ENCODE measurements around the gene VIPR2. TPM values are rescaled to one million over a fixed set of nuclear protein-coding genes. Genes with fewer than 3 reads are reported as not detected.

The VIPR2 gene
- total RNA-seq, 1 experiment from 2014 or later, result not detected

- Histone ChIP-seq H2AFZ (no peak overlapping the region), H3K4me3 (no peak overlapping the region), H3K9me2 (ENCODE audit: insufficient read depth) (no peaks in the 10 kb centered on the region), H3K79me2 (ENCODE audit: low read depth) (no peaks in the 10 kb centered on the region), H3K27me3 (ENCODE audit: insufficient read depth, low read depth) (peaks cover 98% of the 10 kb centered on the region), H3K4me2 (no peak overlapping the region), H3K9me3 (ENCODE audit: insufficient read depth, low read depth) (no peaks in the 10 kb centered on the region), H4K20me1 (ENCODE audit: insufficient read depth) (no peaks in the 10 kb centered on the region; the same call in 1 of the 2 replicates), H3K4me1 (replicated peaks; ENCODE audit: insufficient read depth) (no peaks in the 10 kb centered on the region), H3K27ac (no peak overlapping the region), H3F3A (ENCODE audit: insufficient read depth, low read depth) (no peaks in the 10 kb centered on the region), H3K36me3 (ENCODE audit: low read depth) (no peaks in the 10 kb centered on the region)
- intact Hi-C loops (cut with micrococcal nuclease; ENCODE audit: unreplicated experiment), result no loop called here
- ChIA-PET CTCF (no interaction called here), POLR2A (ENCODE audit: unreplicated experiment) (no interaction called here)
- TF ChIP-seq EZH2 (IDR thresholded peaks at IDR 0.05; ENCODE audit: low read depth), result no peak
- no peak for TF ChIP-seq CTCF (conservative IDR thresholded peaks at IDR 0.05)
- DNase-seq, result no peak
- no TSS peak for BruUV-seq (replicated peaks)
These were observed 112.3 kb downstream of the VIPR2 start for GRCh38 chr7:159032322-159032721.

DNA sequence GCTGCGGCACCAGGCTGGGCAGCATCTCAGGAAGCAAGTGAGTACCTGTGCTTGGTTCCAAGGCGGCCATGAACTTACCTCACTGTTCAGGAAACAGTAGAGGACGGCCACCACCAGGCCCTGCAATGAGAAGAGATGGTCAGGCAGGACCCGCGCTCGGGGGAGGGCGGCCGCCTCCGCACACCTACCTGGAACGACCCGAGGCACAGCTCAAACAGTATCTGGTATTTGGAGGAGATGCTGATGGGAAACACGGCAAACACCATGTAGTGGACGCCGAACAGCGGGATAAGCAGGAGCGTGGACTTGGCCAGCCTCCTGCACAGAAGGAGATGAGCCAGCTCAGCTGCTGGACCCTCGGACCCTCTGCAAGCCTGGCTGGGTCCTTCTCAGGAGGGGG is 112.9 kb downstream of the VIPR2 start:
- ChIA-PET POLR2A (ENCODE audit: unreplicated experiment) (no interaction called here), CTCF (no interaction called here)
- intact Hi-C loops (cut with micrococcal nuclease; ENCODE audit: unreplicated experiment), result no loop called here
- H3K4me3 ChIP-seq, result no peak overlapping the region
- no peak for DNase-seq
- no TSS peak for BruUV-seq (replicated peaks)
- no peaks in the 10 kb centered on the region for H3K9me3 ChIP-seq (ENCODE audit: insufficient read depth, low read depth)
- peaks cover 98% of the 10 kb centered on the region for H3K27me3 ChIP-seq (ENCODE audit: insufficient read depth, low read depth)
- no peaks in the 10 kb centered on the region for H3K9me2 ChIP-seq (ENCODE audit: insufficient read depth)
- no peaks in the 10 kb centered on the region for H3K36me3 ChIP-seq (ENCODE audit: low read depth)
- TF ChIP-seq EZH2 (IDR thresholded peaks at IDR 0.05; ENCODE audit: low read depth), result no peak
- TF ChIP-seq CTCF (conservative IDR thresholded peaks at IDR 0.05), result no peak
- H4K20me1 ChIP-seq (ENCODE audit: insufficient read depth), result no peaks in the 10 kb centered on the region; the same call in 1 of the 2 replicates
- H3K4me1 ChIP-seq (replicated peaks; ENCODE audit: insufficient read depth), result no peaks in the 10 kb centered on the region
- no peak overlapping the region for H3K27ac ChIP-seq
- no peaks in the 10 kb centered on the region for H3K79me2 ChIP-seq (ENCODE audit: low read depth)
- no peaks in the 10 kb centered on the region for H3F3A ChIP-seq (ENCODE audit: insufficient read depth, low read depth)
- no peak overlapping the region for H3K4me2 ChIP-seq
- no peak overlapping the region for H2AFZ ChIP-seq

DNA sequence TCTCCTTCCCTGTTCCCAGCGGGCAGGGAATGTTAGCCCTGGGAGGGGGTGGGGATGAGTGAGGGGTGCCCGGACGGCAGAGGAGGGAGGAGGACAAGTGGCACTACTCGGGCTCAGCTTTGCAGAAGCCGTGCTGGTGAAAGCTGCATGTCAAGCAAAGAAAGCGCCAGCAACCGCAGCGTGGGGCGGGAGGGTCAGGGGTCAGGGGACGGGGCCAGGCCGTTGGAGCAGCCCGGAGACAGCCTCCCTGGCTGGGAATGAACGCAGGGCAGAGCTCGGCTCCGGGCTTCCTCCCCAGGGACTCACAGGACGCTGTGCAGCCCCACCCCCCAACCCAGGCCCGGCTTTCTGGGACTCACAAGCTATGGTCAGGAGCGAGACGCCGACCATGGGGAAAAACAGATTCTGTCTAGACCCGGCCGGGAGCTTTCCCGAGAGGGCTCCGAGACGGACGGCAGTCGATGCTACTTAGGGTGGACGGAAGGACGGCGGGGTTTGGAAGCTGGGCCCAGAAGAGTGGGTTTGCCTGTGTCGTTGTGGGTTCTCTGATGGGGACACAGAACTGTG is 113.4 kb downstream of the VIPR2 start:
- ChIA-PET POLR2A (ENCODE audit: unreplicated experiment) (no interaction called here), CTCF (no interaction called here)
- Histone ChIP-seq H3K9me2 (ENCODE audit: insufficient read depth) (no peaks in the 10 kb centered on the region), H2AFZ (no peak overlapping the region), H3K4me2 (no peak overlapping the region), H3K4me3 (no peak overlapping the region), H4K20me1 (ENCODE audit: insufficient read depth) (no peaks in the 10 kb centered on the region; the same call in 1 of the 2 replicates), H3K36me3 (ENCODE audit: low read depth) (no peaks in the 10 kb centered on the region), H3F3A (ENCODE audit: insufficient read depth, low read depth) (no peaks in the 10 kb centered on the region), H3K79me2 (ENCODE audit: low read depth) (no peaks in the 10 kb centered on the region), H3K4me1 (replicated peaks; ENCODE audit: insufficient read depth) (no peaks in the 10 kb centered on the region), H3K27ac (no peak overlapping the region), H3K9me3 (ENCODE audit: insufficient read depth, low read depth) (no peaks in the 10 kb centered on the region), H3K27me3 (ENCODE audit: insufficient read depth, low read depth) (peaks cover 98% of the 10 kb centered on the region)
- no peak for TF ChIP-seq CTCF (conservative IDR thresholded peaks at IDR 0.05)
- no peak for TF ChIP-seq EZH2 (IDR thresholded peaks at IDR 0.05; ENCODE audit: low read depth)
- intact Hi-C loops (cut with micrococcal nuclease; ENCODE audit: unreplicated experiment), result no loop called here
- no peak for DNase-seq
- BruUV-seq (replicated peaks), result no TSS peak
